Pons (tissue), 1 donor: Measurements from ENCODE around the gene SLC12A5.

ENCODE experiments used
- DNase-seq: peaks from one replicate; pipeline ENCODE4 v3.0.0-alpha.2; 2016; ENCODE audit warnings: low spot score

Gene SLC12A5

GRCh38 chr20:46027245-46027853 lies 1.7 kb upstream of the SLC12A5 start:
- DNase-seq = peak; percentile 32

GRCh38 chr20:46028110-46028509 lies 905 bp upstream of the SLC12A5 start:
- no peak for DNase-seq

- no peak for DNase-seq
These were observed 1.4 kb downstream of the SLC12A5 start for GRCh38 chr20:46030284-46031013.

- DNase-seq = no peak
These were observed 2.1 kb downstream of the SLC12A5 start for GRCh38 chr20:46031014-46031569.

GRCh38 chr20:46031701-46032254 lies 2.8 kb downstream of the SLC12A5 start:
- DNase-seq = no peak

GRCh38 chr20:46034039-46034438 lies 5.0 kb downstream of the SLC12A5 start:
- no peak for DNase-seq

GRCh38 chr20:46035253-46035652 lies 6.2 kb downstream of the SLC12A5 start:
- DNase-seq = no peak

- no peak for DNase-seq
These were observed 6.7 kb downstream of the SLC12A5 start for GRCh38 chr20:46035713-46036112.

GRCh38 chr20:46036370-46036769 lies 7.4 kb downstream of the SLC12A5 start:
- DNase-seq = no peak

- no peak for DNase-seq
These were observed 8.0 kb downstream of the SLC12A5 start for GRCh38 chr20:46037036-46037435.

GRCh38 chr20:46040902-46041535 lies 12.0 kb downstream of the SLC12A5 start:
- DNase-seq = no peak

- DNase-seq = no peak
These were observed 14.5 kb downstream of the SLC12A5 start for GRCh38 chr20:46043556-46043955.

- DNase-seq = no peak
These were observed 15.9 kb downstream of the SLC12A5 start for GRCh38 chr20:46044896-46045295.

- no peak for DNase-seq
These were observed 17.7 kb downstream of the SLC12A5 start for GRCh38 chr20:46046588-46047310.

GRCh38 chr20:46047821-46048220 lies 18.8 kb downstream of the SLC12A5 start:
- no peak for DNase-seq

- DNase-seq = no peak
These were observed 20.2 kb downstream of the SLC12A5 start for GRCh38 chr20:46049190-46049589.

GRCh38 chr20:46049815-46050214 lies 20.8 kb downstream of the SLC12A5 start:
- DNase-seq = no peak

- DNase-seq = no peak
These were observed 21.4 kb downstream of the SLC12A5 start for GRCh38 chr20:46050444-46050843.

GRCh38 chr20:46050885-46051284 lies 21.9 kb downstream of the SLC12A5 start:
- no peak for DNase-seq

GRCh38 chr20:46051556-46052308 lies 22.7 kb downstream of the SLC12A5 start:
- no peak for DNase-seq

GRCh38 chr20:46053416-46053815 lies 24.4 kb downstream of the SLC12A5 start:
- no peak for DNase-seq
